ENCODE measurements around the gene OLFML2A. TPM values are rescaled to one million over a fixed set of nuclear protein-coding genes. Genes with fewer than 3 reads are reported as not detected.

Gene OLFML2A
- total RNA-seq, 4 donors from 2014 or later, result 39.0 to 98.9 (median 60.3) TPM

DNA sequence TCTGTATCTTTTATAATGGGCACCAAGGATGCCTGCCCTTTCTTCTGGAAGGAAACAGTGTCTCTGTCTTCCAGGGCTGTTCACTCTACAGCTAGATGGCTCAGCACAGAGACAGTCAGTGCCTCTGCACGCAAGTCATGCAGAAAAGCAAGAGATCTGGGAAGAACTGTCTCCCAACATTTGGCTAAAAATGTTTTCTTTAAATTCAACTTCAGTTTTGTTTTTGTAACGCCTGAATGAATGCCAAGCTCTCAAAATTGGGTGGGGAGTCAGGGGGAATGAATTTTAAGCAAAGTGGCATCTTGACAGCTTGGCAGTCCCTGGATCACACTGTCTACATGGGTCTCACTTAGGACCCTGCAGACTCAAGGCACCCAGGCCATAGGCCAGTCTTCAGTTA lies 12.6 kb downstream of the OLFML2A start:
- TF ChIP-seq, protein P1, sequence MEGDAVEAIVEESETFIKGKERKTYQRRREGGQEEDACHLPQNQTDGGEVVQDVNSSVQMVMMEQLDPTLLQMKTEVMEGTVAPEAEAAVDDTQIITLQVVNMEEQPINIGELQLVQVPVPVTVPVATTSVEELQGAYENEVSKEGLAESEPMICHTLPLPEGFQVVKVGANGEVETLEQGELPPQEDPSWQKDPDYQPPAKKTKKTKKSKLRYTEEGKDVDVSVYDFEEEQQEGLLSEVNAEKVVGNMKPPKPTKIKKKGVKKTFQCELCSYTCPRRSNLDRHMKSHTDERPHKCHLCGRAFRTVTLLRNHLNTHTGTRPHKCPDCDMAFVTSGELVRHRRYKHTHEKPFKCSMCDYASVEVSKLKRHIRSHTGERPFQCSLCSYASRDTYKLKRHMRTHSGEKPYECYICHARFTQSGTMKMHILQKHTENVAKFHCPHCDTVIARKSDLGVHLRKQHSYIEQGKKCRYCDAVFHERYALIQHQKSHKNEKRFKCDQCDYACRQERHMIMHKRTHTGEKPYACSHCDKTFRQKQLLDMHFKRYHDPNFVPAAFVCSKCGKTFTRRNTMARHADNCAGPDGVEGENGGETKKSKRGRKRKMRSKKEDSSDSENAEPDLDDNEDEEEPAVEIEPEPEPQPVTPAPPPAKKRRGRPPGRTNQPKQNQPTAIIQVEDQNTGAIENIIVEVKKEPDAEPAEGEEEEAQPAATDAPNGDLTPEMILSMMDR (IDR thresholded peaks at IDR 0.05), result no peak
- TF ChIP-seq POLR2A (IDR thresholded peaks at IDR 0.05; ENCODE audit: low read depth) (no peak), POLR2AphosphoS5 (IDR thresholded peaks at IDR 0.05) (no peak), EP300 (IDR thresholded peaks at IDR 0.05) (no peak)
- no peak overlapping the region for H3K27ac ChIP-seq (replicated peaks in 1 of 4)
- no peaks in the 10 kb centered on the region for H3K27me3 ChIP-seq
- DNase-seq (ENCODE audit: extremely low spot score), result no peak
- H3K4me3 ChIP-seq, result no peak overlapping the region
- 83% methylated on average over 2 of the region's 2 CpGs for WGBS
- H3K36me3 ChIP-seq, result peaks cover 3 to 41% (median 20%) of the 10 kb centered on the region in 4 donors
- peaks cover 12 to 32% (median 19%) of the 10 kb centered on the region in 4 donors for H3K4me1 ChIP-seq
- H3K9me3 ChIP-seq, result no peaks in the 10 kb centered on the region
- intact Hi-C loops (cut with DNase I), result no loop called here

DNA sequence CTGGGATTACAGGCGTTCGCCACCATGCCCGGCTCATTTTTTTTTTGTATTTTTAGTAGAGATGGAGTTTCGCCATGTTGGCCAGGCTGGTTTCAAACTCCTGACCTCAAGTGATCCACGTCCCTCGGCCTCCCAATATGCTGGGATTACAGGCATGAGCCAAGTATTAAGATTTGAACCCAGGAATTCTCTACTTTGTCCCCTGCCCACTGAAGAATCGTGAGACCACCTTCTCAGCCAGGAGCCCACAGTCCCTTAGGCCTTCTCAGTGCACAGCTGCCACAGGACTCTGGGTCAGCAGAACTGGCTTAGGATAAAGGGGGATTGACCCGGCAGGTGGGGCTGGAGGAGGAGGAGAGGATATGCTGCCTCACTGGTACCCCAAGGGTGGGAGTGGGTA lies 13.4 kb downstream of the OLFML2A start:
- no peak for DNase-seq (ENCODE audit: extremely low spot score)
- Histone ChIP-seq H3K9me3 (no peaks in the 10 kb centered on the region), H3K4me3 (no peak overlapping the region), H3K36me3 (peaks cover 3 to 41% (median 20%) of the 10 kb centered on the region in 4 donors), H3K27me3 (no peaks in the 10 kb centered on the region), H3K27ac (replicated peaks in 1 of 4) (no peak overlapping the region), H3K4me1 (peaks cover 17 to 35% (median 22%) of the 10 kb centered on the region in 4 donors)
- no peak for TF ChIP-seq POLR2A (IDR thresholded peaks at IDR 0.05; ENCODE audit: low read depth)
- TF ChIP-seq POLR2AphosphoS5 (IDR thresholded peaks at IDR 0.05), result no peak
- TF ChIP-seq, protein P1 (IDR thresholded peaks at IDR 0.05), result no peak
- no peak for TF ChIP-seq EP300 (IDR thresholded peaks at IDR 0.05)
- WGBS, result 91% methylated on average over 8 of the region's 8 CpGs
- intact Hi-C loops (cut with DNase I), result no loop called here

DNA sequence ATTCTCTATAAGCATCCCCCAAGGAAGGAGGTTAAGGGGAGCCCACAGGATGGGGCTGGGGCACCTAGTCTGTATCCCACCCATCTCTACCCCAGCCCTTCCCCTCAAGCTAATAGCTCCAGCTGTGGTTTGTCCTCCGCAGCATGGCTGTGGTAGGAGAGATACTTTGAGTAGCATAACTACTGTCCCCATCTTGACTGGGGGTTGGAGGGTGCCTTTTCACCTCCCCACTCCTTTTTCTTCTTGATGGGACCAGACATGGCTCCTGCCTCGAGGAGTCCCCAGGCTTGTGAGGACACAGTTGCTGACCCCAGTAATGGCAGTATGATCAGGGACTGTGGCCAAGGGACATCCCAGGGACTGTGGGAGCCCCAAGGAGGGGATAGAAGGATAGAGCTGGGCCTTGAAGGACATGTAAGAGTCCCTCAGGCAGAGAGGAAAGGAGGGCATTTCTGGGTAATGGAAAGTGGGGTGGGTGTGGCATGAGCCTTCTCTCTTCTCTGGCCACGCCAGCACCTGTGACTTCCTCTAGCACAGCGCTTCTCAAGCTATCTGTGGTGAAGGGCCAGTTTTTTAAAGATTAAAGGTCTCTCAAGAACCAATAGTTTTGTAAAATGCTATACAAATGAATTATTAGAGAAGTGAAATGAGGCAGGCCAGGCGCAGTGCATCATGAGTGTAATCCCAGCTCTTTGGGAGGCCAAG lies 14.0 kb downstream of the OLFML2A start:
- no peak overlapping the region for H3K27ac ChIP-seq (replicated peaks in 1 of 4)
- TF ChIP-seq POLR2AphosphoS5 (IDR thresholded peaks at IDR 0.05), result no peak
- peaks cover 20 to 41% (median 29%) of the 10 kb centered on the region in 4 donors for H3K4me1 ChIP-seq
- peaks cover 3 to 41% (median 20%) of the 10 kb centered on the region in 4 donors for H3K36me3 ChIP-seq
- 77% methylated on average over 5 of the region's 5 CpGs for WGBS
- intact Hi-C loops (cut with DNase I), result no loop called here
- H3K27me3 ChIP-seq, result no peaks in the 10 kb centered on the region
- no peaks in the 10 kb centered on the region for H3K9me3 ChIP-seq
- DNase-seq (ENCODE audit: extremely low spot score), result no peak
- no peak overlapping the region for H3K4me3 ChIP-seq

DNA sequence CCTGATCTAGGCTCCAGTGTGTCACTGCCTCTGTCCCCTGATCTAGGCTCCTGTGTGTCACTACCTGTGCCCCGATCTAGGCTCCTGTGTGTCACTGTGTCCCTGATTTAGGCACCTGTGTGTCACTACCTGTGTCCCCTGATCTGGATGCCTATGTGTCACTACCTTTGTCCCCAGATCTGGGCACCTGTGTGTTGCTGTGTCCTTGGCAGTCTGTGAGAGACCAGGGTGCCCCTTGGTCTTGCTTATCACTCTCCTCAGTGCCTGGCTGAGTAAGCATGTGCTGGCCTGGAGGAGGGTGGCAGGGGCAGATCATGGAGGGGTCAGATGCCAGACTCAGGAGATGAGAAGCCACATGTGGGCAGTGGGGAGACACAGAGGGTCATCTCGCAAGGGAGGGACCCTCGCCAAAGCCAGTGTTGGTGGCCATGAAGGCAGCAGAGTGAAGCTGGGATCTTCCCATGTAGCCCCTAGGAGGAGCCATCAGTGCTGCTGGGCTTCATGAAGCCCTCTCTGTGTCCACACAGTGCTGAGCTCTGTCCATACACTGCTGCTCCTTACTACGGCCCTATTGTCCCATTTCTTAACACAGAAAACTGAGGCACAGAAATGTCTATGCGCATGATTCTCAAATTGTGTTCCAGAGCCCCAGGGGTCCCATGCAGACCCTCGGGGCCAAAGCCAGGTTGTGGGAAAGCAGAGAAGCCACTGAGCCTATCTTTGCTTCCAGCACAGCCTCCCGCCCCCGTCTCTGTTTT lies 15.5 kb downstream of the OLFML2A start:
- Histone ChIP-seq H3K4me3 (no peak overlapping the region), H3K36me3 (peaks cover 3 to 33% (median 14%) of the 10 kb centered on the region in 4 donors), H3K4me1 (peaks cover 31 to 56% (median 44%) of the 10 kb centered on the region in 4 donors), H3K9me3 (no peaks in the 10 kb centered on the region), H3K27me3 (no peaks in the 10 kb centered on the region), H3K27ac (replicated peaks in 1 of 4) (peak overlapping the region in 3 of 4 donors; percentile 40 to 66 (median 50))
- no peak for TF ChIP-seq EP300 (IDR thresholded peaks at IDR 0.05)
- TF ChIP-seq, protein P1 (IDR thresholded peaks at IDR 0.05), result no peak
- no peak for TF ChIP-seq POLR2AphosphoS5 (IDR thresholded peaks at IDR 0.05)
- no peak for TF ChIP-seq POLR2A (IDR thresholded peaks at IDR 0.05; ENCODE audit: low read depth)
- intact Hi-C loops (cut with DNase I), result no loop called here
- 73% methylated on average over 7 of the region's 8 CpGs for WGBS
- no peak for DNase-seq (ENCODE audit: extremely low spot score)

DNA sequence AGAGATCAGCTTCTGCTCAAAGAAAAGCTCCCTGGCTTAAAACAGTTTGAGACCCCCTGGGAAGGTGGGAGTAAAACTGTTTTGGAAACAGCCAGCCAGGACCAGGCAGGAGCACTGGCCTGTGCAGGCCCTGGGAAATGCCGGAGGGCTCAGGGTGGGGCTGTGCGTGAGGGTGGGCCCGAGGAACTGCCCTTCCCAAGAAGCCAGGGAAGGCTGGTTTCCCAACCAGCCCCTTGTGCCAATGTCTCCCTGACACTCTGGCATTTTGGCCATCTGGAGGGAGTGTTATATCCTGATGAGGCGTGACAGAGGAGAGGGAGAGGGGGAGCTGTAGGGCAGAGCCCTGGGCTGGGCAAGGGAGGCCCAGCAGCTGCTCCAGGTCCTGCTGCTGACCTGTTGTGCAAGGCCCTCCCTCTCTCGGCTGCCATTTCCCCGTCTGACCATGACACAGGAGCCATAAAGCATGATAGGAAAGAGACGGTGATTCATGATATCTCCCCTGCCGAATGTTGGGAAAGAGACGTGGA lies 16.1 kb downstream of the OLFML2A start:
- DNase-seq (ENCODE audit: extremely low spot score), result no peak
- Histone ChIP-seq H3K9me3 (no peaks in the 10 kb centered on the region), H3K4me3 (no peak overlapping the region), H3K27ac (replicated peaks in 1 of 4) (peak overlapping the region in 3 of 4 donors; percentile 40 to 66 (median 50)), H3K4me1 (peaks cover 38 to 63% (median 50%) of the 10 kb centered on the region in 4 donors), H3K27me3 (no peaks in the 10 kb centered on the region), H3K36me3 (peaks cover 0 to 27% (median 12%) of the 10 kb centered on the region in 4 donors)
- 86% methylated on average over 9 of the region's 9 CpGs for WGBS
- intact Hi-C loops (cut with DNase I), result no loop called here
- TF ChIP-seq POLR2AphosphoS5 (IDR thresholded peaks at IDR 0.05), result peak in 1 of 2 donors; percentile 33
- TF ChIP-seq, protein P1 (IDR thresholded peaks at IDR 0.05), result no peak

Data from esophagus muscularis mucosa (tissue), 4 donors.